ENCODE measurements around the gene ZNF516. TPM values are rescaled to one million over a fixed set of nuclear protein-coding genes. Genes with fewer than 3 reads are reported as not detected.

The ZNF516 gene
- total and polyA plus RNA-seq, 2 experiments from 2014 or later = 17.8 to 29.4 TPM

DNA sequence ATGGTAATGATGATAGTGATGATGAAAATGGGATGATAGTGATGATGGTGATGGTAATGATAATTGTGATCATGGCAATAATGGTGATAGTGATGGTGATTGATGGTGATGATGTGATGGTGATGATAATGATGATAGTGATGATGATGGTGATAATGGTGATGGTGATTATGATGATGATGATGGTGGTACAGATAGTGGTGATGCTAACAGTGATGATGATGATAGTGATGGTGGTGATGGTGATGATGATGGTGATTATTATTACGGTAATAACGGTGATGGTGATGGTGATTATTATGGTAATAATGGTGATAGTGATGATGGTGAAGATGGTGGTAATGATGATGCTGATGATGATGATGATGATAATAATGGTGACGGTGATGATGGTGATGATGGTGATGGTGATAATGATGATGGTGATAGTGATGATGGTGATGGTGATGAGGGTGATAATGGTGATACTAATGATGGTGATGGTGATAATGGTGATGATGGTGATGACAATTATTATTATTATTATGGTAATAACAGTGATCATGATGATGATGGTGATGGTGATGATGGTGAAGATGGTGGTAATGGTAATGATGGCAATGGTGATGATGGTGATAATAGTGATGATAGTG, 151.0 kb downstream of the ZNF516 start:
- Histone ChIP-seq H3F3A (ENCODE audit: insufficient read depth) (no peaks in the 10 kb centered on the region), H3K9ac (no peak overlapping the region), H3K4me1 (ENCODE audit: insufficient read depth) (no peaks in the 10 kb centered on the region), H3K36me3 (ENCODE audit: low read depth) (no peaks in the 10 kb centered on the region), H3K9me2 (ENCODE audit: insufficient read depth) (0 out of 2 replicates have a peak, but pooled peaks cover 5% of the 10 kb centered on the region), H3K27me3 (replicated peaks; ENCODE audit: insufficient read depth) (no peaks in the 10 kb centered on the region), H2AFZ (no peak overlapping the region), H3K9me3 (ENCODE audit: low read depth) (no peaks in the 10 kb centered on the region), H3K79me2 (ENCODE audit: insufficient read depth) (no peaks in the 10 kb centered on the region), H3K4me2 (ENCODE audit: unreplicated experiment) (no peak overlapping the region), H3K27ac (no peak overlapping the region), H3K4me3 (no peak overlapping the region), H4K20me1 (ENCODE audit: insufficient read depth) (no peaks in the 10 kb centered on the region)
- in situ Hi-C loops (cut with MboI) = no loop called here
- WGBS, 2 experiments (ENCODE audit: low coverage in 1 of 2, low lambda C conversion rate in 2 of 2, missing lambda C conversion rate in 2 of 2) = 79 to 84% methylated on average over 3 of the region's 3 CpGs
- TF ChIP-seq EZH2phosphoT487 (IDR thresholded peaks at IDR 0.05; ENCODE audit: insufficient read depth, low read depth) (no peak), EZH2 (IDR thresholded peaks at IDR 0.05; ENCODE audit: insufficient read depth, poor library complexity, severe bottlenecking) (no peak)
- no peak for DNase-seq

DNA sequence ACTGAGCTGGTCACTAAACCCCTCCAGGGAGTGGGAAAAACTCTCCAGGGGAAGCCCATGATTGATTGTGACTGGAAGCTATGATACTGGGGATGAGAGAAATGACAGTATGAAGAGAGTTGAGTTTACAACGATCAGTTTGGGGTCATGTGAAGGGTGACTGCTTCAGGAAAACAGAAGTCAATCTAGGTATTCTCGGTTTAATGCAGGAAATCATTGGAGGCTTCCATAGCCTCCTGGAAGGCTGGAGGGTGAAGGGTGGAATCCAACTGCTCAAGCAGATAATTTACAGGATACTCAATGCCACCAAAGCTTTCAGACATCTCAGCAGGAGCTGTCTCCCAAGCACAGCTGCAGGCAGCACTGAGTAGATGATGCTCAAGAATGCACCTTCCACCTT, 154.6 kb downstream of the ZNF516 start:
- H3K9ac ChIP-seq = no peak overlapping the region
- no peak overlapping the region for H3K4me3 ChIP-seq
- H3K27ac ChIP-seq = no peak overlapping the region
- WGBS, 2 experiments (ENCODE audit: low coverage in 1 of 2, low lambda C conversion rate in 2 of 2, missing lambda C conversion rate in 2 of 2) = 33 to 47% methylated on average over 2 of the region's 2 CpGs
- H3K4me2 ChIP-seq (ENCODE audit: unreplicated experiment) = no peak overlapping the region
- H3K27me3 ChIP-seq (replicated peaks; ENCODE audit: insufficient read depth) = no peaks in the 10 kb centered on the region
- no peaks in the 10 kb centered on the region for H3K36me3 ChIP-seq (ENCODE audit: low read depth)
- TF ChIP-seq EZH2 (IDR thresholded peaks at IDR 0.05; ENCODE audit: insufficient read depth, poor library complexity, severe bottlenecking) (no peak), EZH2phosphoT487 (IDR thresholded peaks at IDR 0.05; ENCODE audit: insufficient read depth, low read depth) (no peak)
- H3F3A ChIP-seq (ENCODE audit: insufficient read depth) = no peaks in the 10 kb centered on the region
- H3K4me1 ChIP-seq (ENCODE audit: insufficient read depth) = no peaks in the 10 kb centered on the region
- in situ Hi-C loops (cut with MboI) = no loop called here
- H3K9me3 ChIP-seq (ENCODE audit: low read depth) = no peaks in the 10 kb centered on the region
- DNase-seq = no peak
- H2AFZ ChIP-seq = no peak overlapping the region
- H3K79me2 ChIP-seq (ENCODE audit: insufficient read depth) = no peaks in the 10 kb centered on the region
- H4K20me1 ChIP-seq (ENCODE audit: insufficient read depth) = no peaks in the 10 kb centered on the region
- 0 out of 2 replicates have a peak, but pooled peaks cover 5% of the 10 kb centered on the region for H3K9me2 ChIP-seq (ENCODE audit: insufficient read depth)

DNA sequence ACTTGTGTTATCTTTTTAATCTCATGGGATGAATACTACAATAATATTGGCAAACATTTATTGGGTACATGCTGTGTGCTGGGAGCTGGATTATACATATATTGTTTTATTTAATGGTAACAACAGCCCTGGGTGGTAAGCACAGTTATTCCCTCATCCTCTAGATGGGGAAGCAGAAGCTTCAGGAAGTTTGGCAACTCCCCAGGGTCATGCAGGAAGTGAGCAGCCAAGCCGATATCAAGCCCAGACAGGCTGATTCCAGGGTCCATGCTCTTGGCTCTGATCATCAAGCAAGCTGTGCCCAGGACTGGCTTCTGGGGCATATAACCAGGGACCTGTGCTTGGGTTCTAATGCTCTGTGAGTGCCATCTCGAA, 155.8 kb downstream of the ZNF516 start:
- Histone ChIP-seq H3F3A (ENCODE audit: insufficient read depth) (no peaks in the 10 kb centered on the region), H2AFZ (no peak overlapping the region), H4K20me1 (ENCODE audit: insufficient read depth) (no peaks in the 10 kb centered on the region), H3K9me2 (ENCODE audit: insufficient read depth) (0 out of 2 replicates have a peak, but pooled peaks cover 4% of the 10 kb centered on the region), H3K27ac (no peak overlapping the region), H3K9ac (no peak overlapping the region), H3K79me2 (ENCODE audit: insufficient read depth) (no peaks in the 10 kb centered on the region), H3K4me2 (ENCODE audit: unreplicated experiment) (no peak overlapping the region), H3K27me3 (replicated peaks; ENCODE audit: insufficient read depth) (no peaks in the 10 kb centered on the region), H3K36me3 (ENCODE audit: low read depth) (no peaks in the 10 kb centered on the region), H3K9me3 (ENCODE audit: low read depth) (no peaks in the 10 kb centered on the region), H3K4me3 (no peak overlapping the region), H3K4me1 (ENCODE audit: insufficient read depth) (no peaks in the 10 kb centered on the region)
- TF ChIP-seq EZH2phosphoT487 (IDR thresholded peaks at IDR 0.05; ENCODE audit: insufficient read depth, low read depth) (no peak), EZH2 (IDR thresholded peaks at IDR 0.05; ENCODE audit: insufficient read depth, poor library complexity, severe bottlenecking) (no peak)
- DNase-seq = no peak
- 51 to 61% methylated on average over 2 of the region's 2 CpGs for WGBS, 2 experiments (ENCODE audit: low coverage in 1 of 2, low lambda C conversion rate in 2 of 2, missing lambda C conversion rate in 2 of 2)
- in situ Hi-C loops (cut with MboI) = no loop called here

DNA sequence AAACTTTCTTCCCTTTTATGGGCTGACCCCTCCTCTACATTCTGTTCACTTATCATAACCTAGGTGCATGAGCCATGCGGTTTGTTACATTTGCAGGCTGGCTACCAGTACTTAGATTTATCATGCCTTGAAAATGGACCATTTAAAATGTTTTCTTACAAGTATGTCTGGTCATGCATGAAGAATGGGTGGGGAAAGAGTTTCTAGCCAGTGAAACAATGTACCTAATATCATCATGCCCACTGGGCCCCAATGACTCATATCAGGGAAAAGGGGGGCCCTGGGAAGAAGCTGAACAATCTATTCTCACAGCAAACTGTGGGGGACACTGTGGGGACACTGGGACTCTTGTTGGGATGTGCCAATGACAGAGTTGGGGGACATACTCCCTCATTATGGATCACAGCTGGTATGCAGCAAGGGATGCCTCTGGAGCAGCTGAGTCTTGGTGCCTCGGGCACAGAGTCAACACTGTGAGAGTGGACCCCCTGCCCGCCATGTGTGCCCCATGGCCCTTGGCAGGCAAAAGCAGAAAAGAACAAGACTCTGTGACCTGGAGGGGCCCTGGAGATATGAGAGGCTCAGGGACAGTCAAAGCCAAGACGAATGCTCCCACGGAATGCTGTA, 156.3 kb downstream of the ZNF516 start:
- no peak overlapping the region for H2AFZ ChIP-seq
- H3K9ac ChIP-seq = no peak overlapping the region
- no peaks in the 10 kb centered on the region for H3K9me3 ChIP-seq (ENCODE audit: low read depth)
- no peaks in the 10 kb centered on the region for H3K36me3 ChIP-seq (ENCODE audit: low read depth)
- H3K27me3 ChIP-seq (replicated peaks; ENCODE audit: insufficient read depth) = no peaks in the 10 kb centered on the region
- no peak for DNase-seq
- H3K4me3 ChIP-seq = no peak overlapping the region
- no peaks in the 10 kb centered on the region for H3K9me2 ChIP-seq (ENCODE audit: insufficient read depth)
- no peaks in the 10 kb centered on the region for H3K4me1 ChIP-seq (ENCODE audit: insufficient read depth)
- no peaks in the 10 kb centered on the region for H3K79me2 ChIP-seq (ENCODE audit: insufficient read depth)
- 75 to 79% methylated on average over 5 of the region's 5 CpGs for WGBS, 2 experiments (ENCODE audit: low coverage in 1 of 2, low lambda C conversion rate in 2 of 2, missing lambda C conversion rate in 2 of 2)
- no peaks in the 10 kb centered on the region for H4K20me1 ChIP-seq (ENCODE audit: insufficient read depth)
- H3K27ac ChIP-seq = no peak overlapping the region
- in situ Hi-C loops (cut with MboI) = no loop called here
- TF ChIP-seq EZH2phosphoT487 (IDR thresholded peaks at IDR 0.05; ENCODE audit: insufficient read depth, low read depth) = no peak
- TF ChIP-seq EZH2 (IDR thresholded peaks at IDR 0.05; ENCODE audit: insufficient read depth, poor library complexity, severe bottlenecking) = no peak
- no peak overlapping the region for H3K4me2 ChIP-seq (ENCODE audit: unreplicated experiment)
- H3F3A ChIP-seq (ENCODE audit: insufficient read depth) = no peaks in the 10 kb centered on the region

Measured in GM23248 (cell line).